Stimulated activated naive CD4-positive, alpha-beta T cell (primary cell): Measurements from ENCODE around the gene MFNG.

Experiments used
- DNase-seq, 6 experiments: peaks; one replicate each; lab custom pipeline; 2025; lab: John Stamatoyannopoulos, UW

The MFNG gene

GRCh38 chr22:37511395-37512104 lies 25.4 kb upstream of the MFNG start:
- DNase-seq: no peak

GRCh38 chr22:37510091-37510490 lies 23.9 kb upstream of the MFNG start:
- no peak for DNase-seq

- DNase-seq: no peak
These were observed 23.1 kb upstream of the MFNG start for GRCh38 chr22:37509059-37509860.

DNA sequence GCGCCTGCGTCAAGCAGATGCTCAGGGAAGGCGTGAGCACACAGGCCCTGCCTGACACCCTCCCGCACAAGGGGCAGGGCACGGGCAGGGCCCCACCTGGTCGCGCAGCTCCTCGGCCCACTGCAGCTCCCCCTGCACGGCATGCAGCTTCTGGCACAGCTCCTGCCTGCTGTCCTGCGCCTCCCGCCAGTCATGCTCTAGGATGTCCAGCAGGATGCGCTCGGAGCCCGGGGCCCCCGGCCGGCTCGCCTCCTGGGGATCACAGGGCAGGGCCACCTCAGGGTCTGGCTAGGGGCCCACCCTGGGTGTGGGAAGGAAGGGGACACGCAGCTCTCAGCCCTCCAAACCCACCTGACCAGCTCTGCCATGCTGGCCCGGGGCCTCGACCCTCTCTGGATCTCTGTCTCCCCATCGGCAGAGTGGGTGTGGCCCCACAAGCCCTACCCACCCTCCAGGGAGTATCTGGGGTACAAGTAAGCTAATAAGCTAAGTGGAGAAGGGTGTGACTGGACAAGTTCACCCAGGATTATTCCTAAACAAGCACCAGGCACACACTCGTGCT lies 22.3 kb upstream of the MFNG start:
- DNase-seq: no peak

DNA sequence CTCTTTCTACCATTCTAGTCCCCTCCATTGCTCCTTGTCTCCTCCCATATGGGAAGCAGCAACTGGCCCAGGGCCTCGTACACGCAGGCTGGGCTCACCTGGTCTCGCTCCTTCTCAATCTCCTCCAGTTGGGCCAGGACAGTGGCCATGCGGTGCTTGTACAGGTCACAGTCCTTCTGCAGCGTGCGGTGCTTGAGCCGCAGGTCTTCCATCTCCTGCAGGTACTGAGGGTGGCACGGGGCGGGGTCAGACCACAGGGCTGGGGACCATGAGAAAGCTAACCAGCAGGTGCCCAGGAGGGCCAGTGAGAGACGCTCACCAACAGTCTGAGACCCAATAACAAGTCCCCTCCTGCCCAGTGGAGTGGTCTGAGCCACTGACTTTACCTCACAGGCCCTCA lies 21.5 kb upstream of the MFNG start:
- no peak for DNase-seq

GRCh38 chr22:37505989-37506388 lies 19.8 kb upstream of the MFNG start:
- no peak for DNase-seq

- no peak for DNase-seq
These were observed 19.4 kb upstream of the MFNG start for GRCh38 chr22:37505565-37505964.

- DNase-seq: no peak
These were observed 18.8 kb upstream of the MFNG start for GRCh38 chr22:37504964-37505363.

DNA sequence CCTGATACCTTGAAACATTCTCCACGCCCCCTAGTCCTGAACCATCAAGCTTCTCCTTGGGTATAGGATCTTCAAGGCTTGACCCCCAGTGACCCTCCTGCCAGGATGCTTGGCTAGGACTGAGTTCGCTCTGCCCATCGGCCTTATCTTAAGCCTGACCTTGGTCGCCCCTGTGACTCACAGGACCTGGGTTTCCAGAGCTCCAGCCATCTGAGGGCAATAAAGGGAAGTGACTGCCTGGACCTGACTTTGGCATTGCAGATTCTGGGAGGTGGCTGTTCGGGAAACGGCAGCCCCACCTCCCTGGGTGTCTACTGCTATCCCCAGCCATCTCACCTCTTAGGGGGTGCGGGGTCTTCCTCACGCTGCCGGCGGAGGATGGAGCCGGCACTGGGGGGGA lies 17.7 kb upstream of the MFNG start:
- DNase-seq: no peak

DNA sequence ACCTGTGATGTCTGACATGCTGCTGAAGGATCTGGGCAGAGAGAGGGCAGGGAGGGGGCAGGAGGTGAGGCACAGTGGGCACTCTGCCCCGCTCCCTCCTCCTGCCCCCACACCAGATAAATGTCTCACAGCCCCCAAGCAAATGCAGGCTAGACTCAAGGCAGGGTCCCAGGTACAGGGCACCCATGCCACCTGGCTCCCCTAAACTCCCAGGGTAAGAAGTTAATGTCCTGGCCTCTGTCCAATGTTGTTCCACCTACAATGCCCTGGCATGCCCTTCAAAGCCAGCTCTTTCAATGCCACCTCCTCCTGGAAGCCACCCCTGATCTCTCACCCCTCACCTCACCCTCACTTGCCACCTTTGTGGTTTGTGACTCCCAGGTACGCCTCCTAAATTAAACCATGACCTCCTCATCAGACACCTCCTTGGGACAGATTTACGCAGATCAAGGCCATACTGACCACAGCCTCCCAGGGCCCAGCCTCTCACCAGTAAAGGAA lies 17.0 kb upstream of the MFNG start:
- DNase-seq: no peak

GRCh38 chr22:37502342-37503182 lies 16.4 kb upstream of the MFNG start:
- no peak for DNase-seq

- peak in 3 of 6 experiments; percentile 25 to 65 (median 42) for DNase-seq
These were observed 15.6 kb upstream of the MFNG start for GRCh38 chr22:37501610-37502341.

- no peak for DNase-seq
These were observed 14.8 kb upstream of the MFNG start for GRCh38 chr22:37500745-37501609.

- no peak for DNase-seq
These were observed 13.8 kb upstream of the MFNG start for GRCh38 chr22:37499789-37500540.

DNA sequence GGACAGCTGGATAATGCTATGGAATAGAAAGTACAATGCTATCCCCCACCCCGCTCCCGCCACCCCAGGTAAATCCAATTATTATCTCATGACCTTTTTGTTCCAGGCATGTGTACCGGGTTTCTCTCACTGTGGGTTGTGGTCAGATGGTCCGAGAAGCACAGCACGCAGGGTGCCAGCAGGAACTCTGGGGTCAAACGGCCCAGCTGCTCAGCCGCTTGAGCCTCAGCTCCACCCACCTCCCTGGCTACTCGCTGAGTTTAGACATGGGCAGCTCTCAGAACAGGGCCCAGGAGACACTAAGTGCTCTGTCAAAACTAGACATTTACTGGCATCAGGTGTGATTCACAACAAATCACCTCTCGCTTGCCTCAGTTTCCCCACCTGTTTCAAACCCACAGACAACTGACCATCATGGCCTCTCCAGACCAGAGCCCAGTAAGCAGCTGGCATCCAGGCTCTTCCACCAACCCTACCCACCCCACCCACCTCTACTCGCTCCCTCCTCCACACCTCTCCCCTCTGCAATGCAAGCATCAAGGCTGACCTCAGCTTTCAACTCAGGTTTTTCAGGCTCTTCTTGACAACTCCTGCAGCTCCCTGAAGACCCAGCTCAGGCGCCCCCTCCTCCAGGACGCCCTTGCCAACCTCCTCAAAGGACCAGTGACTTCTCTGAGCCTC lies 13.0 kb upstream of the MFNG start:
- DNase-seq: no peak

- peak; percentile 20 to 75 (median 65) for DNase-seq
These were observed 12.2 kb upstream of the MFNG start for GRCh38 chr22:37498289-37498909.

DNA sequence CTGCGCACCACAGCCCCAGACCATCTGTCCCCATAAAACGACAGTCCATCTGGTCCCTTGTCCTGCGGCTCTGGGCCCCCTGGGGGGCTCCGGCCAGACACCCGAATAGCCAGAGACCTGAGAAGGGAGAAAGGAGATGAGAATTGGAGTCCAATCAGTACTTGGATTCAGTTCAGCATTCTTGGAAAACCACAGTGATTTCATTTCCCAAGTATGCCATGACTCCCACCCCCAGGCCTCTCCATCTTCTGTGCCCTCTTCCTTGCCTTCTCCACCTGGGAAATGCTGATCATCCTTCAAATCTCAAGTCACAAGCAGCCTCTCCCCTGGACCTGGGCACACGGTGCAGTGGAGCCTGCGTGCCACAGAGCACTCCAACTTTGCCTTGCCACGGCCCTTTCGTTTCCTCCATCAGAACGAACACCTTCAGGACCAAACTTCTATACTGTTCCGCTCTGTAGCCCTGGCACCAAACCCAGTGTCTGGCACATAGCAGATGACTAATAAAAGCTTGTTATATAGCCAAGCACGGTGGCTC lies 10.9 kb upstream of the MFNG start:
- DNase-seq: no peak

GRCh38 chr22:37496651-37497050 lies 10.5 kb upstream of the MFNG start:
- no peak for DNase-seq
